KMS-11 (cell line): ENCODE data around the gene ISOC1.

Source experiments
- H2AFZ ChIP-seq: fragments of 200-600 bp; sonication (generic); 2 replicates; pipeline ENCODE4 v1.6.1; 2016; ENCODE audit warnings: antibody characterized with exemption, mixed run types, low read depth
- H3K27ac ChIP-seq: fragments of 200-600 bp; sonication (generic); 2 replicates; pipeline ENCODE4 v1.6.1; 2016; ENCODE audit warnings: mild to moderate bottlenecking, mixed run types
- H3K27me3 ChIP-seq: fragments of 200-600 bp; sonication (generic); 2 replicates; pipeline ENCODE4 v1.6.1; 2017; ENCODE audit warnings: mild to moderate bottlenecking, low read depth, mixed run types, moderate library complexity; ENCODE audit not compliant: insufficient read depth
- H3K36me3 ChIP-seq: fragments of 200-600 bp; sonication (generic); 2 replicates; pipeline ENCODE4 v1.6.1; 2017; ENCODE audit warnings: mild to moderate bottlenecking, mixed run types; ENCODE audit not compliant: insufficient read depth
- H3K4me1 ChIP-seq: fragments of 200-600 bp; sonication (generic); 2 replicates; pipeline ENCODE4 v1.6.1; 2016; ENCODE audit warnings: mild to moderate bottlenecking, low read depth, mixed run types; ENCODE audit not compliant: poor library complexity, severe bottlenecking
- H3K4me2 ChIP-seq: fragments of 200-600 bp; sonication (generic); 2 replicates; pipeline ENCODE4 v1.7.0; 2016; ENCODE audit warnings: mild to moderate bottlenecking, mixed run types
- H3K4me3 ChIP-seq: fragments of 200-600 bp; sonication (generic); IDR thresholded peaks from 2 replicates; pipeline ENCODE4 v1.6.1; 2017; ENCODE audit warnings: low read depth, low read length, mixed read lengths; ENCODE audit not compliant: insufficient read depth
- H3K79me2 ChIP-seq: fragments of 200-600 bp; sonication (generic); 2 replicates; pipeline ENCODE4 v1.6.1; 2016; ENCODE audit warnings: low read depth, mixed run types; ENCODE audit not compliant: insufficient read depth
- H3K9ac ChIP-seq: fragments of 200-600 bp; sonication (generic); 2 replicates; pipeline ENCODE4 v1.6.1; 2016; ENCODE audit warnings: mild to moderate bottlenecking, mixed run types
- H4K20me1 ChIP-seq: fragments of 200-600 bp; sonication (generic); 2 replicates; pipeline ENCODE4 v1.6.1; 2016; ENCODE audit warnings: mild to moderate bottlenecking, mixed run types; ENCODE audit not compliant: insufficient read depth
- TF ChIP-seq, protein P1 (sequence below): fragments of 200-600 bp; sonication (generic); conservative IDR thresholded peaks from 2 replicates; pipeline ENCODE4 v1.6.1; 2017; ENCODE audit warnings: low read depth, mild to moderate bottlenecking, antibody characterized with exemption, low read length, moderate library complexity, mixed read lengths

The ISOC1 gene

GRCh38 chr5:129118405-129118804, 23.9 kb downstream of the ISOC1 start:
- no peak overlapping the region for H2AFZ ChIP-seq
- TF ChIP-seq, protein P1, sequence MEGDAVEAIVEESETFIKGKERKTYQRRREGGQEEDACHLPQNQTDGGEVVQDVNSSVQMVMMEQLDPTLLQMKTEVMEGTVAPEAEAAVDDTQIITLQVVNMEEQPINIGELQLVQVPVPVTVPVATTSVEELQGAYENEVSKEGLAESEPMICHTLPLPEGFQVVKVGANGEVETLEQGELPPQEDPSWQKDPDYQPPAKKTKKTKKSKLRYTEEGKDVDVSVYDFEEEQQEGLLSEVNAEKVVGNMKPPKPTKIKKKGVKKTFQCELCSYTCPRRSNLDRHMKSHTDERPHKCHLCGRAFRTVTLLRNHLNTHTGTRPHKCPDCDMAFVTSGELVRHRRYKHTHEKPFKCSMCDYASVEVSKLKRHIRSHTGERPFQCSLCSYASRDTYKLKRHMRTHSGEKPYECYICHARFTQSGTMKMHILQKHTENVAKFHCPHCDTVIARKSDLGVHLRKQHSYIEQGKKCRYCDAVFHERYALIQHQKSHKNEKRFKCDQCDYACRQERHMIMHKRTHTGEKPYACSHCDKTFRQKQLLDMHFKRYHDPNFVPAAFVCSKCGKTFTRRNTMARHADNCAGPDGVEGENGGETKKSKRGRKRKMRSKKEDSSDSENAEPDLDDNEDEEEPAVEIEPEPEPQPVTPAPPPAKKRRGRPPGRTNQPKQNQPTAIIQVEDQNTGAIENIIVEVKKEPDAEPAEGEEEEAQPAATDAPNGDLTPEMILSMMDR = no peak
- no peak overlapping the region for H3K4me3 ChIP-seq
- no peaks in the 10 kb centered on the region for H4K20me1 ChIP-seq
- H3K36me3 ChIP-seq = no peaks in the 10 kb centered on the region
- H3K27me3 ChIP-seq = no peaks in the 10 kb centered on the region
- H3K4me2 ChIP-seq = no peak overlapping the region; the same call in 1 of the 2 replicates
- peaks cover 5% of the 10 kb centered on the region for H3K4me1 ChIP-seq
- no peaks in the 10 kb centered on the region for H3K79me2 ChIP-seq
- no peak overlapping the region for H3K27ac ChIP-seq
- H3K9ac ChIP-seq = no peak overlapping the region

DNA sequence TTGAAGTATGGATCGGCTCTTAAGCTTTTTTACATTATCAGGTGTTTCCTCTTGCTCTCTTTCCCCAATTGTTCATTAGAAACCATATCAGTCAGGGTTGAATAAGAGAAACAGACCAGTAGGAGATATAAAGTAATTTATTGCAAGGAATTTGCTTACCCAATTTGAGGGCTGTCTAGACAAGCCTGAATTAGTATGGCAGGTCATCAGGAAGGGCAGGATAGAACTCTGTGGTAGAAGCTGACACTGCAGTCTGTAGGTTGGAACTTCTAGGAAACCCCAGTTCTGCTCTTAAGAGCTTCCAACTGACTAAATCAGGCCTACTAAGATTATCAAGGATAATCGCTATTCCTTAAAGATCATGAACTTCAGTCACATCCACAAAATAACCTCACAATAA, 24.3 kb downstream of the ISOC1 start:
- H3K4me3 ChIP-seq = no peak overlapping the region
- H3K27ac ChIP-seq = no peak overlapping the region
- no peaks in the 10 kb centered on the region for H3K27me3 ChIP-seq
- H3K4me2 ChIP-seq = no peak overlapping the region
- H3K9ac ChIP-seq = no peak overlapping the region
- no peak overlapping the region for H2AFZ ChIP-seq
- no peaks in the 10 kb centered on the region for H4K20me1 ChIP-seq
- H3K36me3 ChIP-seq = no peaks in the 10 kb centered on the region
- H3K79me2 ChIP-seq = no peaks in the 10 kb centered on the region
- TF ChIP-seq, protein P1 = no peak
- H3K4me1 ChIP-seq = peaks cover 5% of the 10 kb centered on the region

DNA sequence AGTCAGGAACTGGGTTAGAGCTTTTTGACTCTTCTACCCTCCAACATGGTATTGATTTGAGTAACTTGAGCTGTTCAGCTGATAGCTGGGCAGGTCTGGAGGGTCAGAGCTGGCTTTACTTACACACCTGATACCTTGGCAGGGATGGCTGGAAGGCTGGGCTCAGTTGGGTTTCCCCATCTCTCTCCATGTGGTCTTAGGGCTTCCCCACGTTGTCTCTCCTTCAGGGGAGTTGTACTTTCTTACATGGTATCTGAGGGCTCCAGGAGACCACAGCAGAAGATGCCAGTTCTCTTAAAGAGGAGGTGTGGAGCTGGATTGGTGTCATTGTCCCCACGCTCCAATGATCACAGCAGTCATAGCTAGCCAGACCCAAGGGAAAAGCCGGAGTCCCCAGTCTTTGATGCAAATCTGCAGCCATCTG, 25.6 kb downstream of the ISOC1 start:
- H3K27ac ChIP-seq = no peak overlapping the region
- no peak overlapping the region for H2AFZ ChIP-seq
- H3K9ac ChIP-seq = no peak overlapping the region
- no peaks in the 10 kb centered on the region for H3K36me3 ChIP-seq
- no peaks in the 10 kb centered on the region for H4K20me1 ChIP-seq
- H3K4me2 ChIP-seq = no peak overlapping the region
- TF ChIP-seq, protein P1 = no peak
- H3K4me1 ChIP-seq = peaks cover 5% of the 10 kb centered on the region
- H3K27me3 ChIP-seq = no peaks in the 10 kb centered on the region
- H3K4me3 ChIP-seq = no peak overlapping the region
- H3K79me2 ChIP-seq = no peaks in the 10 kb centered on the region

- TF ChIP-seq, protein P1 = no peak
These were observed 28.0 kb downstream of the ISOC1 start for GRCh38 chr5:129122560-129122959.

More at GRCh38 chr5:129122560-129122959, 28.0 kb downstream of the ISOC1 start:
- Histone ChIP-seq H3K4me1 (peaks cover 22% of the 10 kb centered on the region), H4K20me1 (no peaks in the 10 kb centered on the region), H3K27ac (no peak overlapping the region), H3K4me2 (no peak overlapping the region), H3K36me3 (no peaks in the 10 kb centered on the region), H3K27me3 (no peaks in the 10 kb centered on the region), H3K79me2 (no peaks in the 10 kb centered on the region), H3K4me3 (no peak overlapping the region), H3K9ac (no peak overlapping the region), H2AFZ (no peak overlapping the region)
